K562 (cell line): ENCODE measurements around the gene OR6C4. TPM values are rescaled to one million over a fixed set of nuclear protein-coding genes. Genes with fewer than 3 reads are reported as not detected.
"Not testable (repeated sequence)": the region's sequence is repeated elsewhere in the genome, so short reads cannot be mapped to it uniquely, and the experiment has no call there.

Experiments used
- ATAC-seq: fragments of 200-7000 bp; cut with Tn5 transposase; 3 replicates; pipeline ENCODE4 v1.9.1; 2020; ENCODE audit warnings: moderate library complexity
- BruUV-seq: library from RNA; stranded (reverse); fragments of 400-500 nt; replicated peaks from 2 replicates; lab custom pipeline; 2021; lab: Mats Ljungman, UMichigan
- CTCF ChIA-PET: fragments of 300-600 bp; formaldehyde crosslinking; extraction: SDS; loops from one replicate; lab custom pipeline; 2021; ENCODE audit warnings: low intra/inter-chr PET ratio; lab: Yijun Ruan, JAX
- POLR2A ChIA-PET: fragments of 300-600, 350-650 bp; sonication (Branson Sonifier 250); formaldehyde crosslinking; extraction: SDS; loops from one replicate; lab custom pipeline; 2021; ENCODE audit warnings: antibody characterized with exemption, inconsistent platforms; lab: Yijun Ruan, JAX
- DNase-seq, 4 experiments: peaks; one replicate each; pipeline versions ENCODE4 v3.0.0 to v3.0.0-alpha.2; 2011 to 2018; ENCODE audit warnings: low spot score in 3 of 4, mixed read lengths in 3 of 4; ENCODE audit errors: extremely low read depth in 1 of 4
- FAIRE-seq: peaks from 2 replicates; lab custom pipeline; 2011; peaks lifted over from hg19 to GRCh38; lab: Jason Lieb, UNC
- H2AFZ ChIP-seq: 2 replicates; pipeline ENCODE4 v1.6.0; 2011; ENCODE audit warnings: low read depth, low read length, control low read depth, inconsistent platforms
- H3K27ac ChIP-seq: fragments of 200-600 bp; 3 replicates; pipeline ENCODE4 v1.8.0; 2011; ENCODE audit warnings: low read depth, mild to moderate bottlenecking, control low read depth, inconsistent platforms, low read length, moderate library complexity, mixed read lengths; ENCODE audit errors: extremely low read depth
- H3K27me3 ChIP-seq, 2 experiments: fragments of 300-600 bp in 1 of 2; 2 replicates in 1 of 2; 3 replicates in 1 of 2; pipeline versions ENCODE4 v1.6.0 to v1.8.0; 2011; ENCODE audit warnings: inconsistent platforms in 2 of 2, low read length in 2 of 2, mild to moderate bottlenecking in 1 of 2, mixed read lengths in 1 of 2, moderate library complexity in 1 of 2; ENCODE audit not compliant: control insufficient read depth in 2 of 2, insufficient read depth in 2 of 2
- H3K36me3 ChIP-seq: fragments of 300-600 bp; 3 replicates; pipeline ENCODE4 v1.8.0; 2011; ENCODE audit warnings: mild to moderate bottlenecking, low read length, inconsistent platforms; ENCODE audit not compliant: control insufficient read depth, insufficient read depth
- H3K4me1 ChIP-seq, 2 experiments: fragments of 200-600 bp in 1 of 2; replicated peaks in 1 of 2; 2 replicates in 1 of 2; 3 replicates in 1 of 2; pipeline versions ENCODE4 v1.5.1 to v1.8.0; 2011; ENCODE audit warnings: inconsistent platforms in 2 of 2, low read length in 2 of 2, mild to moderate bottlenecking in 1 of 2, mixed read lengths in 1 of 2, moderate library complexity in 1 of 2; ENCODE audit not compliant: control insufficient read depth in 2 of 2, insufficient read depth in 2 of 2
- H3K4me2 ChIP-seq: 2 replicates; pipeline ENCODE4 v1.6.1; 2011; ENCODE audit warnings: low read length, control low read depth, inconsistent platforms, mixed read lengths; ENCODE audit not compliant: insufficient read depth
- H3K4me3 ChIP-seq: fragments of 200-600 bp; sonication (generic), shearing (Covaris generic); 2 replicates; pipeline ENCODE4 v1.5.1; 2016; ENCODE audit warnings: control low read depth, inconsistent platforms
- H3K79me2 ChIP-seq: fragments of 200-600 bp; 3 replicates; pipeline ENCODE4 v1.8.0; 2011; ENCODE audit warnings: low read length, inconsistent platforms; ENCODE audit not compliant: control insufficient read depth, insufficient read depth
- H3K9ac ChIP-seq, 2 experiments: 2 replicates each; pipeline versions ENCODE4 v1.6.0 to v1.6.1; 2011; ENCODE audit warnings: low read depth in 2 of 2, low read length in 2 of 2, control low read depth in 1 of 2, inconsistent platforms in 1 of 2, mild to moderate bottlenecking in 1 of 2, mixed read lengths in 1 of 2; ENCODE audit not compliant: insufficient read depth in 1 of 2
- H3K9me1 ChIP-seq: one replicate; pipeline ENCODE4 v1.6.0; 2011; ENCODE audit warnings: inconsistent platforms, mild to moderate bottlenecking, low read length, moderate library complexity; ENCODE audit not compliant: control insufficient read depth, insufficient read depth
- H3K9me3 ChIP-seq: replicated peaks from 2 replicates; pipeline ENCODE4 v1.5.1; 2011; ENCODE audit warnings: low read depth, low read length, inconsistent platforms; ENCODE audit not compliant: control insufficient read depth, insufficient read depth
- H4K20me1 ChIP-seq: replicated peaks from 2 replicates; pipeline ENCODE4 v1.6.1; 2011; ENCODE audit warnings: low read length, inconsistent platforms, mixed read lengths; ENCODE audit not compliant: control insufficient read depth, insufficient read depth
- ZFP36 ChIP-seq: fragments of 150-350 bp; IDR thresholded peaks from 2 replicates; pipeline ENCODE4 v1.6.1; 2018; ENCODE audit warnings: low read length, low read depth; ENCODE audit not compliant: partially characterized antibody
- ZNF707 ChIP-seq: fragments of 250-450 bp; sonication (Bioruptor Pico); conservative IDR thresholded peaks from 2 replicates; pipeline ENCODE4 v1.8.0; 2022; ENCODE audit warnings: inconsistent platforms, mild to moderate bottlenecking, moderate library complexity
- WGBS: fragments of 100-300 bp; shearing (Covaris generic); methylation state at CpG from one replicate; pipeline ENCODE4 v1.1.6; 2016; ENCODE audit warnings: low coverage, mixed read lengths; ENCODE audit not compliant: insufficient coverage; ENCODE audit errors: missing lambda C conversion rate; 5-methylcytosine and 5-hydroxymethylcytosine counted together
- in situ Hi-C: fragments of 300-500 bp; cut with MboI; formaldehyde crosslinking; loops from 4 replicates; pipeline ENCODE4 v1.15.0; 2018; ENCODE audit warnings: inconsistent platforms, mixed read lengths
- intact Hi-C: fragments of 100-400 bp; cut with micrococcal nuclease; formaldehyde crosslinking; loops from 2 replicates; pipeline ENCODE4 v1.14.2; 2022
- polyA plus RNA-seq, 8 experiments: library from polyadenylated mRNA; depleted of rRNA in 4 of 8; stranded (reverse) in 5 of 8; unstranded in 3 of 8; fragments of >200 nt; fragmentation: Nextera tagmentation in 2 of 8; fragmentation: Illumina TruSeq in 1 of 8; extraction: Ambion mirVana in 2 of 8; extraction: Trizol in 1 of 8; gene quantifications; 2 replicates each; pipeline versions ENCODE4 v1.2.1 to v1.2.3, GENCODE V29; 2011 to 2014; ENCODE audit warnings: inconsistent platforms in 1 of 8, missing spikeins in 1 of 8
- total RNA-seq, 7 experiments: library from RNA; depleted of rRNA in 6 of 7; stranded (reverse); fragments of >200 nt in 6 of 7; fragmentation: Illumina TruSeq in 2 of 7; extraction: Trizol in 2 of 7; gene quantifications; 2 replicates each; pipeline versions ENCODE4 v1.2.1 to v1.2.3, GENCODE V29; 2011 to 2021; ENCODE audit warnings: low replicate concordance in 1 of 7

OR6C4 gene
- total and polyA plus RNA-seq, 9 of the 15 experiments (the other 6 are each of a cell fraction or from before 2014, with no cell fraction given): not detected

- POLR2A ChIA-PET, H3K79me2 ChIP-seq, H3K27me3 ChIP-seq, H3K9me1 ChIP-seq, H4K20me1 ChIP-seq, H3K9ac ChIP-seq, BruUV-seq, H3K4me1 ChIP-seq, DNase-seq, FAIRE-seq, H3K36me3 ChIP-seq, H2AFZ ChIP-seq, H3K9me3 ChIP-seq, H3K4me3 ChIP-seq, intact Hi-C loops, in situ Hi-C loops, ATAC-seq, CTCF ChIA-PET, H3K4me2 ChIP-seq, H3K27ac ChIP-seq: not testable (repeated sequence)
- peak; percentile 59 for TF ChIP-seq ZFP36
Measured at GRCh38 chr12:55570060-55570459, 20.7 kb downstream of the OR6C4 start.

DNA sequence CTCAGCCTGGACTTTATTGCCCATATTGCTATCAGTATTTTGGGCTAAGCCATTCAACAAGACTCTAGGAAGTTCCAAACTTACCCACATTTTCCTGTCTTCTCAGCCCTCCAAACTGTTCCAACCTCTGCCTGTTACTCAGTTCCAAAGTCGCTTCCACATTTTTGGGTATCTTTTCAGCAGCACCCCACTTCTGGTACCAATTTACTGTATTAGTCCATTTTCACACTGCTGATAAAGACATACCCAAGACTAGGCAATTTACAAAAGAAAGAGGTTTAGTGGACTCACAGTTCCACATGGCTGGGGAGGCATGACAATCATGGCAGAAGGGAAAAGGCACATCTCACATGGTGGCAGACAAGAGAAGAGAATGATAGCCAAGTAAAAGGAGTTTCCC is 21.3 kb downstream of the OR6C4 start:
- H3K27ac ChIP-seq, H3K4me2 ChIP-seq, FAIRE-seq, in situ Hi-C loops, H3K9me1 ChIP-seq, H3K9me3 ChIP-seq, H2AFZ ChIP-seq, H3K9ac ChIP-seq, POLR2A ChIA-PET, BruUV-seq, H3K4me3 ChIP-seq, DNase-seq, ATAC-seq, CTCF ChIA-PET, H3K36me3 ChIP-seq, H3K79me2 ChIP-seq, H3K27me3 ChIP-seq, intact Hi-C loops: not testable (repeated sequence)
- WGBS: 0% methylated on average over 1 of the region's 1 CpG
- TF ChIP-seq ZNF707: peak; percentile 91
- TF ChIP-seq, all 486 proteins: peak for 1; not testable (repeated sequence) for 485
- H4K20me1 ChIP-seq, H3K4me1 ChIP-seq: not testable (repeated sequence)
